Immature natural killer cell (primary cell): ENCODE data around the gene PDLIM7. TPM values are rescaled to one million over a fixed set of nuclear protein-coding genes. Genes with fewer than 3 reads are reported as not detected.
"Not testable (repeated sequence)": the region's sequence is repeated elsewhere in the genome, so short reads cannot be mapped to it uniquely, and the experiment has no call there.

ENCODE experiments used
- DNase-seq, 3 donors: peaks; one replicate each; pipeline ENCODE4 v3.0.0; 2022; ENCODE audit warnings: mixed read lengths in 1 of 3
- H3K27ac Mint-ChIP-seq, 6 donors: one replicate each; pipeline ENCODE4 v1.8.0; 2020; ENCODE audit warnings: mixed read lengths in 6 of 6, mild to moderate bottlenecking in 5 of 6, inconsistent platforms in 4 of 6, moderate library complexity in 3 of 6
- H3K27me3 Mint-ChIP-seq, 3 donors: one replicate each; pipeline ENCODE4 v1.8.0; 2020 to 2021; ENCODE audit warnings: low read depth in 3 of 3, mild to moderate bottlenecking in 3 of 3, mixed read lengths in 3 of 3, moderate library complexity in 3 of 3, inconsistent platforms in 1 of 3
- H3K36me3 Mint-ChIP-seq, 3 donors: one replicate each; pipeline ENCODE4 v1.8.0; 2020; ENCODE audit warnings: mixed read lengths in 3 of 3, inconsistent platforms in 2 of 3, mild to moderate bottlenecking in 2 of 3
- H3K4me1 Mint-ChIP-seq, 2 donors: one replicate each; pipeline ENCODE4 v1.8.0; 2020; ENCODE audit warnings: inconsistent platforms in 2 of 2, mild to moderate bottlenecking in 2 of 2, mixed read lengths in 2 of 2, moderate library complexity in 1 of 2
- H3K4me3 Mint-ChIP-seq, 5 donors: one replicate each; pipeline ENCODE4 v1.8.0; 2020; ENCODE audit warnings: mild to moderate bottlenecking in 5 of 5, mixed read lengths in 5 of 5, inconsistent platforms in 3 of 5, moderate library complexity in 3 of 5
- H3K9me3 Mint-ChIP-seq, 6 donors: one replicate each; pipeline ENCODE4 v1.8.0; 2020; ENCODE audit warnings: mild to moderate bottlenecking in 6 of 6, mixed read lengths in 6 of 6, inconsistent platforms in 4 of 6, moderate library complexity in 3 of 6
- polyA plus RNA-seq, 3 donors: library from polyadenylated mRNA; unstranded; fragments of 300-500 nt; fragmentation: Illumina TruSeq; gene quantifications; one replicate each; pipeline ENCODE4 v1.2.3, GENCODE V29; 2021

The PDLIM7 gene
- polyA plus RNA-seq, 3 donors from 2014 or later, result 1.1 to 3.3 (median 2.3) TPM

- Mint-ChIP-seq H3K36me3 (peaks cover 0 to 3% (median 0%) of the 10 kb centered on the region in 3 donors), H3K4me3 (no peak overlapping the region), H3K27me3 (peaks cover 0 to 6% (median 0%) of the 10 kb centered on the region in 3 donors), H3K4me1 (no peaks in the 10 kb centered on the region), H3K27ac (no peak overlapping the region), H3K9me3 (no peaks in the 10 kb centered on the region)
- DNase-seq, result no peak
These were observed 11.1 kb downstream of the PDLIM7 start for GRCh38 chr5:177486256-177486655.

GRCh38 chr5:177485753-177486152 is 11.7 kb downstream of the PDLIM7 start:
- H3K27me3 Mint-ChIP-seq, H3K36me3 Mint-ChIP-seq, H3K4me3 Mint-ChIP-seq, H3K4me1 Mint-ChIP-seq, H3K27ac Mint-ChIP-seq, DNase-seq, H3K9me3 Mint-ChIP-seq: not testable (repeated sequence)

- no peak overlapping the region for H3K27ac Mint-ChIP-seq
- H3K27me3 Mint-ChIP-seq, result peaks cover 0 to 6% (median 0%) of the 10 kb centered on the region in 3 donors
- H3K36me3 Mint-ChIP-seq, result peaks cover 0 to 3% (median 0%) of the 10 kb centered on the region in 3 donors
These were observed 12.4 kb downstream of the PDLIM7 start for GRCh38 chr5:177484902-177485549.

GRCh38 chr5:177483994-177484901 is 13.2 kb downstream of the PDLIM7 start:
- Mint-ChIP-seq H3K36me3 (peaks cover 0 to 3% (median 0%) of the 10 kb centered on the region in 3 donors), H3K4me3 (no peak overlapping the region), H3K27me3 (peaks cover 0 to 6% (median 0%) of the 10 kb centered on the region in 3 donors), H3K27ac (no peak overlapping the region), H3K4me1 (peaks cover 10 to 11% of the 10 kb centered on the region in 2 donors), H3K9me3 (no peaks in the 10 kb centered on the region)
- no peak for DNase-seq

More at GRCh38 chr5:177484902-177485549, 12.4 kb downstream of the PDLIM7 start:
- DNase-seq, result no peak
- H3K9me3 Mint-ChIP-seq, result no peaks in the 10 kb centered on the region
- no peak overlapping the region for H3K4me3 Mint-ChIP-seq
- peaks cover 2 to 3% of the 10 kb centered on the region in 2 donors for H3K4me1 Mint-ChIP-seq

GRCh38 chr5:177483042-177483441 is 14.4 kb downstream of the PDLIM7 start:
- Mint-ChIP-seq H3K27ac (no peak overlapping the region), H3K27me3 (peaks cover 0 to 12% (median 0%) of the 10 kb centered on the region in 3 donors), H3K9me3 (no peaks in the 10 kb centered on the region), H3K4me1 (peaks cover 18 to 21% of the 10 kb centered on the region in 2 donors), H3K36me3 (peaks cover 0 to 3% (median 0%) of the 10 kb centered on the region in 3 donors), H3K4me3 (no peak overlapping the region)
- no peak for DNase-seq

- no peak for DNase-seq
- Mint-ChIP-seq H3K9me3 (no peaks in the 10 kb centered on the region), H3K27me3 (peaks cover 0 to 12% (median 0%) of the 10 kb centered on the region in 3 donors), H3K27ac (no peak overlapping the region), H3K4me1 (peaks cover 18 to 21% of the 10 kb centered on the region in 2 donors), H3K4me3 (no peak overlapping the region), H3K36me3 (peaks cover 0 to 3% (median 0%) of the 10 kb centered on the region in 3 donors)
These were observed 15.0 kb downstream of the PDLIM7 start for GRCh38 chr5:177482359-177482795.

- no peak for DNase-seq
- Mint-ChIP-seq H3K27ac (peak overlapping the region; percentile 79 to 93 (median 88)), H3K36me3 (peaks cover 0 to 2% (median 0%) of the 10 kb centered on the region in 3 donors), H3K27me3 (peaks cover 0 to 12% (median 2%) of the 10 kb centered on the region in 3 donors), H3K9me3 (no peaks in the 10 kb centered on the region), H3K4me1 (peaks cover 18 to 24% of the 10 kb centered on the region in 2 donors), H3K4me3 (peak overlapping the region in 4 of 5 donors; percentile 53 to 74 (median 68))
These were observed 17.6 kb downstream of the PDLIM7 start for GRCh38 chr5:177479774-177480173.

- peaks cover 1 to 10% (median 5%) of the 10 kb centered on the region in 3 donors for H3K27me3 Mint-ChIP-seq
- peak overlapping the region; percentile 22 to 74 (median 67) for H3K4me3 Mint-ChIP-seq
- peaks cover 24 to 30% of the 10 kb centered on the region in 2 donors for H3K4me1 Mint-ChIP-seq
- H3K9me3 Mint-ChIP-seq, result no peaks in the 10 kb centered on the region
- H3K27ac Mint-ChIP-seq, result peak overlapping the region; percentile 79 to 93 (median 88)
- peak; percentile 63 to 69 (median 68) for DNase-seq
- no peaks in the 10 kb centered on the region for H3K36me3 Mint-ChIP-seq
These were observed 18.4 kb downstream of the PDLIM7 start for GRCh38 chr5:177478711-177479646.

GRCh38 chr5:177477701-177478477 is 19.5 kb downstream of the PDLIM7 start:
- DNase-seq, result no peak
- Mint-ChIP-seq H3K36me3 (no peaks in the 10 kb centered on the region), H3K4me1 (peaks cover 25 to 30% of the 10 kb centered on the region in 2 donors), H3K9me3 (no peaks in the 10 kb centered on the region), H3K27ac (peak overlapping the region in 4 of 6 donors; percentile 19 to 85 (median 42)), H3K4me3 (no peak overlapping the region), H3K27me3 (peaks cover 2 to 8% (median 5%) of the 10 kb centered on the region in 3 donors)

- DNase-seq, result no peak
- Mint-ChIP-seq H3K27ac (peak overlapping the region in 1 of 6 donors; percentile 82), H3K4me3 (peak overlapping the region in 1 of 5 donors; percentile 22), H3K4me1 (peaks cover 27 to 37% of the 10 kb centered on the region in 2 donors), H3K36me3 (no peaks in the 10 kb centered on the region), H3K9me3 (no peaks in the 10 kb centered on the region), H3K27me3 (peaks cover 2 to 8% (median 5%) of the 10 kb centered on the region in 3 donors)
These were observed 20.7 kb downstream of the PDLIM7 start for GRCh38 chr5:177476531-177477233.

- H3K4me1 Mint-ChIP-seq, result peaks cover 31 to 45% of the 10 kb centered on the region in 2 donors
- peak overlapping the region in 2 of 5 donors; percentile 11 to 22 for H3K4me3 Mint-ChIP-seq
- H3K27ac Mint-ChIP-seq, result peak overlapping the region in 1 of 6 donors; percentile 82
- peaks cover 5 to 8% (median 5%) of the 10 kb centered on the region in 3 donors for H3K27me3 Mint-ChIP-seq
- no peak for DNase-seq
- no peaks in the 10 kb centered on the region for H3K9me3 Mint-ChIP-seq
- no peaks in the 10 kb centered on the region for H3K36me3 Mint-ChIP-seq
These were observed 21.6 kb downstream of the PDLIM7 start for GRCh38 chr5:177475563-177476427.
